ENCODE measurements around the gene HDAC7.
"Not testable (repeated sequence)": the region's sequence is repeated elsewhere in the genome, so short reads cannot be mapped to it uniquely, and the experiment has no call there.

HDAC7 gene

DNA sequence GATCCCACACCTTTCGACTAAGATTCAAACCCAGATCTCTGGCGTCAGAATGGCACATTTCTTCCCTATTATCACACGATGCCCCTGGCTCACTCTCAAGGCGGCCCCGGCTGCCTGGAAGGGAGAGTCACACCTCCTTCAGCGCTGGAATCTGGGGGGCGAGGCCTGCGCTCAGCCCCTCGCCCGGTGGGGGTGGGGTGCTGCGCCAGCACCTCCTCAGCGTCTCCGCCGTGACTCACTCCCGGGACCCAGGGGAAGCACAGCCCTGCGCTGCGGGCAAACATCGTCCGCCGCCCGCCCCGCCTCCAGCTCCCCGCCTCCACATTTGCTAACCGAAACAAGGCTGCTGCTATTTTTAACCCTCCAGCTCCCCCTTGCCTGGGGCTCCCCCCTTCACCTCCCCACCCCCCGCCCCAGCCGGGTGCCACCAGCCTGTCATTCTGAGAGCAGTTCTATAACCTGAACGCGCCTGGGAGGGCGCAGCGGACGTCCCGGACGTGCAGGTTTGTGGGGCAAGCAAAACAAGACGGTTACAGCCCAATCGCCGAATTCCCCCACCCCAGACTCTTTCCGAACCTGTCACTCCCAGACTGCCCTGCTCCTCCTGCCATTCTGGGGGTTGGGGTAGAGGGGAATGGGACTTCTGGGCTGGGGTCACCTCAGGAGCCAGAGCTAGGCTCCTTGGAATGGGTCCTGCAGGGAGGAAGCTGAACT is 6.7 kb downstream of the HDAC7 start:
- DNase-seq (ENCODE audit: low read depth in 3 of 3) = peak; percentile 86 to 92 (median 90)

DNA sequence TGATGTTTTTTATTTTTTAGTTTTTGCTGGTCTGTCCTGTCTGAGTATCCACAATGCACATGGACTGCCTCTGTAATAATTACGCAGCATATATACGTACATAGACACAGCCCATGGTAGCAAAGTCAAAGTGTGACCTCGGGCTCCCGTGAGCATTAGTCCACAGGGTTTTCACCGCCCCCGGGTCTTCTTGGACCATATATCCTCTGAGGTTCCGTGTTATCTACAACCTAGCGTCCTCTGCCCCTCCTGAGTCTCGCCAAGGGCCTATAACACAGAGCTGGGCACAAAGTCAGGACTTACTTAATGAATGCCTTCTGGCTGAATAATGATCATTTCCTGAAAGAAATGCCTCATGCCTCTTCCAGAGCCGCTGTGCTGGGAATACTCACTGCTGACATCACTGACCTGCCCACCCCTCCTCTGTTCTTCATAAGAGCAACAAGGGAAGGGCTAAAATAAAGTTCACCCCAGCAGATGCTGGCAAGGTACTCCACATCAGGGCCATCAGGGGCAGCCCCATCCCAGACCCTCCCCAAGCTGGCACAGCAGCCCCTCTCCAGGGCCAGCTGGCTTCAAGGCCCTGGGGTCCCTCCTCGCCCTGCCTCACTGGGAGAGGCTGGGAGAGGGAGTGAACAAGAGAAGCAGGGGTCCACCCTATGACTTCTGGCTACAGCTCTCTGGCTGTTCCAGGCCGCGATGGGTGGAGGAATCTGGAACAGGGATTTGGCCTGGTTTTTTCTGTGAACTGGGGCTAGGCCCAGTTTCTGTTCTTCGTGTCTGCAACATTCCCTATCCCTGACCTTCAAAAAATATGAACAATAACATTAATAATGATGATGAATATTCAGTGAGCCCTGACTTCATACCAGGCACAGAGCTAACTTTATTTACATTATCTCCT is 7.9 kb downstream of the HDAC7 start:
- DNase-seq (ENCODE audit: low read depth in 3 of 3) = no peak

DNA sequence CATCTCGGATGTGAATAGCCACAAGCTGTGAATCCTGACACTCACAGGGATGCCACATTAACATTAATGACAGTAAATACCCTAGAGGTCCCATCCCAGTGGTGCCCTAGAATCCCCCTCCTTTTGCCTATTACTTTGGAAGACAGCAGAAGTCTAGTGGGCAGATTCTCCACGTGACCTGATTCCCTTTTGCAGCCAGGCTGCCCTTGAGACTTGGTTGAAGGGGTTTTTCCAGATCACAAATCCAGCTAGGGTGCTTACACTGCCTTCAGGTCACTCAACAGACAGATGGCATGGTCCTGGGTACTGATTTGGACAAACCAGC is 8.7 kb downstream of the HDAC7 start:
- DNase-seq (ENCODE audit: low read depth in 3 of 3) = no peak

DNA sequence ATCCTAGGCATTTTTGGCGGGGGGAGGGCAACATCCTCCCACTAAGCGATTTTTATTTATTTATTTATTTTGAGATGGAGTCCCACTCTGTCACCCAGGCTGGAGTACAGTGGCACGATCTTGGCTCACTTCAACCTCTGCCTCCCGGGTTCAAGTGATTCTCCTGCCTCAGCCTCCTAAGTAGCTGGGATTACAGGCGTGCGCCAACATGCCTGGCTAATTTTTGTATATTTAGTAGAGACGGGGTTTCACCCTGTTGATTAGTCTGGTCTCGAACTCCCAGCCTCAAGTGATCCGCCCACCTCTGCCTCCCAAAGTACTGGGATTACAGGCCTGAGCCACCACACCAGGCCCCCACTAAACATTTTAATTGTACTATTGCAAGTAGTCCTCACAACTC is 10.2 kb downstream of the HDAC7 start:
- DNase-seq (ENCODE audit: low read depth in 3 of 3) = not testable (repeated sequence)

DNA sequence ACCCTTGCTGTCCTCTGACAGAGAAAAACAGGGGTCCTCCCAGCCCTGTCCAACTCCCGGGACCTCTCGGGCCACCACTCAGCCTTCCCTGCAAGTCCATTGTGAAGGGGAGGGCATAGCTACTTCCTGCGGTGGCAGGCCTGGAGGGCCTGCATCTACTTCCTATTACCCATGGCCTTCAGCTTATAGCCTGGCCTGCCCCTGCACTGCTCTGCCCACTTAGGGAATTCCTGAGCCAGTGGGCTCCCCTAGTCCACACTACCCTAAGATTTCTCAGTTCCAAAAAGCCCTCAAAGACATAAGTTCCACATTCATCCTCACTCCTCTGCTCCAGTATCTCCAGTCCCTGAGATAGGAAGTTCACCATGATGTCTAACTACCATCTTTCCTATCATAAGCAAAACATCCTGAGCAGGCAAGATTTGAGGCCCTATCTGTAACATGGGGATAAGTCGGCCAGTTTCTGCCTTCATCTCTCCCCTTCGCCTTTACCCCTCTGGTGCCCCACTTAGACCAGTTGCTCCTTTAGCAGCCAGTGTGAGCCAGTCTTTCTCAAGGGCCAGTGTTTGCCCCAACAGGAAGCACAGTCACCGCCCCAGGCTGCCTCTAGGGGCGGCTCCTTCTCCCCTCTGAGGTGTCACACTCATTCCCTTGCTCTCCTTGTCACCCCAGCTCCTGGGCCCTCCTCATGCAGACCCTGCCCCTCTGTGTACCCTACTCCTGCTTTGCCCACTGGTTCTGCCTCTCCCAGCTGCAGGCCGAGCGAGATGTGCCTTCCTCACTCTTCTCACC is 10.9 kb downstream of the HDAC7 start:
- DNase-seq (ENCODE audit: low read depth in 3 of 3) = no peak

DNA sequence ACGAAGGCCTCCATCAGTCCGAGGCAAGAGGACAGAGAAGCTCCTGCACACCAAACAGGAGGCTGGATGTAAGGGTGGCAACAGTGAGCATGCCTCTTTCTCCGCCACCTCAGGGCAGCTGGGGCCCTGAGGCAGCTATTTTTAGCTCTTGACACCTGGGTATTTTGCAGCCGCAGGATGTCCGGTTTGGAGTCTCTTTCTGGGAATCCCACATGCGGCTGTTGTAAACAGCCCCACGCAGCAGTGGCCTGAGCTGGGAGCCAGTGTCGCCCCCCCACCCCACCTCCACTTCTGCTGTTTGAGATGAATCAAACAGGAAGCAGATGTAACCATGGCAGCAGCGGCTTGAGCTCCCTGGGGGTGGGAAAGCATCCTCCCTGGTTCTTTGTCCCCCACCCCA is 11.7 kb downstream of the HDAC7 start:
- peak in 2 of 3 experiments; percentile 51 to 70 for DNase-seq (ENCODE audit: low read depth in 3 of 3)

DNA sequence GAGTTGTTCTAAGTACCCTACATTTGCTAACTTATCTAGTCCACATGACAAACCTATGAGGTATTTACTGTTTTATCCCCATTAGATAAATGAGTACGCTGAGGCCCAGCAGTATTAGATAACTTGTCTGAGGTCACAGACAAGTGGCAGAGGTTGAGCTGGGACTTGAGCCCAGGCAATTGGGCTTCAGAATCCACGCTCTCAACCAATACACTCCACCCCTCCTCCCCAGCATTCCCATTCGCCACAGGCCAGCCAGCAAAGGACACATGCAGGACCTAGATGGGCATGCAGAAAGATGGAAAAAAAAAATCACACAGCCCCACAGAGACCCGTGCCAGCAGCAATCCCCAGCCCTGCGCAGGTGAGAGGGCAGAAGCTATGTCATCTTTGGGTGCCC is 12.4 kb downstream of the HDAC7 start:
- DNase-seq (ENCODE audit: low read depth in 3 of 3) = no peak

DNA sequence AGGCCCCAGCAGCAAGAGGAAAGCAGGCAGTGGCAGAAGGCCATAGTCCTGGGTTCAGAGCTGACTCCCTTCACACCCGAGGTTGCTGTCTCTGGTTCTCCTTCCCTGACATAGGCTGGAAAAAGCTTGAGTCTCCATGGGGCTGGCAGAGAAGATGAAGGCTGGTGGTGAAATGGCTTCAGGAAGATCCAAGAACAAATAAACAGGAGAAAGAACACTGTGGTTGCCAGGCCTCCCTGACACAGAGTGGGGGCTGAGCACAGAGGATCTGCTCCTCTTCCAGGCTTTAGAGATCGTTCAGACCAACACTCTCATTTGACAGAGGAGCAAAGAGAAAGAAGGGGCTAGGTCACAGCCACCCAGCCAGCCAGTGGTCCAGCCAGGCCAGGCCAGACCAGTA is 14.3 kb downstream of the HDAC7 start:
- DNase-seq (ENCODE audit: low read depth in 3 of 3) = no peak

DNA sequence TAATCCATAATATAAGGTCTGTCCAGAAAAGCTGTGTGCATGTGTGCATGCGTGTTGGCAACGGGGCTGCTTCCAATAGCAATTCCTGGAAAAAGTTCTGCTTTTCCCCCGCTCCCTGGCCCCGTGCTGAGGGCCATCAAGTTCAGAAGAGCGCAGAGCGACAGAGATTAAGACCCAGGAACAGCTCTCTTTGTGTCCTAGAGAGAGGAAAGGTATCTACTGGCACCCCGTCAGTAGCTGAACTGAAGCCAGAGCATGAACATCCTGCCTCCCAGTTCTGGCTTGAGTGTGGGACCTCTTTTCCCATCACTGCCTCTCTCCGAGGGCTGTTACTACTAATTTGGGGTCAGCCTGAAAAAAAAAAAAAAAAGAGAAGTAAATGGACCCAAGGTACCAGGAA is 15.5 kb downstream of the HDAC7 start:
- DNase-seq (ENCODE audit: low read depth in 3 of 3) = no peak

DNA sequence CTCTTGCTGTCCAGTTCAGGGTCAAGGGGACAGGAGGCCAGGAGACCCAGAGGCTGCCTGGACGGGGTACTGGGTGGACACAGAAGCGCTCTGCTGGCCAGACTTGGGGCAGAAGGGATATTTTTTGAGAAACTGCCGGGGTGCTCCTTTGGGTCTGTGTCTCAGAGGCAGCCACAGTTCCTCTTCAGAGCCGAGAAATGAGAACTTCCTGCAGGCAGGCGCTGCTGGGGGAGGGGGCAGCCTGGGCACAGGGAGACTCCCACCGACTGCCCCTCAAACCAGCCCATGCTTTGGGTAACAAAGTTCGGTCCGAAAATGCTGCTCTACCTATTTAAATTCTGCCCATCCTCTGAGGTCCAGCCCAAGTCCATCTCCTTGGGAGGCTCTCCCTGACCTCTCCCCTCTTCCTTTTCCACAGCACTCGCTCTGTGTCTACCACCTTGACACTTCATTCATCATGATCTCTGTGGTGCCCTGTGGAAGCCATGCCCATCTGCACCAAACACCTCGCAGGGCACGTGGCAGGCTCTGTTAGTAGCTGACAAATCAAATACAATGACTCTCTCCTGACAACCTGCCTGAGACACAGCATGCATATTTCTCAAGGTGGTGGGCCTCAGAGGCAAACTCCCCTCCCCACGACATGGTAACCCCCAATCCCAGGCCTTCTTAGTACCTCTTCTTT is 16.4 kb downstream of the HDAC7 start:
- no peak for DNase-seq (ENCODE audit: low read depth in 3 of 3)

DNA sequence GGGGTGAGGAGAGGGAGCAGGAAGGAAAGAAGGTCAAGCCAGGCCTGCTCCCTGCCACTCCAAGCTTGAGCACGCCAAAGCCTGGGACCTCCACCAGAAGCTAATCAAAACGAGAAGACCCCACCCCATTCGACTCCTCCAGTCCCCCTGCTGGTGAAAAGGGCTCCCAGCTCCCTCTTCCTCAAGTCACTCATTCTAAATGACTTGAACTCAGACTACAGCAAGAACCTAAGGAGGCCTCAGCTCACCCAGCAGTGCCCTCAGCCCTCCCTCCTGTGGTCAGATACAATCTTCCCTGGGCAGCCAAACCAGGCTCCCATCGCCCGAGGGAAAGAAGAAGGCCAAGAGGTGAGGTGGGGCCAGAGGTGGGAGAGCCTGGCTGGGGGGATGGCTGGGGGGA is 17.4 kb downstream of the HDAC7 start:
- DNase-seq (ENCODE audit: low read depth in 3 of 3) = no peak

DNA sequence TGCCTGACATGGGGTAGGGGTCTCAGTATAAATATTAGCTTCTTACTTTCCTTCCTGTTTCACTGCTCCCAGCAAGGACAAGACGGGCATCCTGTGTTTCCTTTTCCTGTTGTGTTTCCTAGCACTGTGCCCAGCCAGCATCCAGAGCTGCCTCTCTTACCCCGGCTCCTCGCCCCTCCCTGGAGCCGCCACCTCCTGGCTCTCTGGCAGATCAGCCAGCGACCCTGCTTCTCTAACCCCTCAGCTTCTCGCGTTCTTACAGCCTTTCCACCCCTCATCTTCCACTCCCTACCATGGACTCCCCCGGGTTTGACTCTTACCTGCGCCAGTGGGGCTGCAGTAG is 17.8 kb downstream of the HDAC7 start:
- no peak for DNase-seq (ENCODE audit: low read depth in 3 of 3)

DNA sequence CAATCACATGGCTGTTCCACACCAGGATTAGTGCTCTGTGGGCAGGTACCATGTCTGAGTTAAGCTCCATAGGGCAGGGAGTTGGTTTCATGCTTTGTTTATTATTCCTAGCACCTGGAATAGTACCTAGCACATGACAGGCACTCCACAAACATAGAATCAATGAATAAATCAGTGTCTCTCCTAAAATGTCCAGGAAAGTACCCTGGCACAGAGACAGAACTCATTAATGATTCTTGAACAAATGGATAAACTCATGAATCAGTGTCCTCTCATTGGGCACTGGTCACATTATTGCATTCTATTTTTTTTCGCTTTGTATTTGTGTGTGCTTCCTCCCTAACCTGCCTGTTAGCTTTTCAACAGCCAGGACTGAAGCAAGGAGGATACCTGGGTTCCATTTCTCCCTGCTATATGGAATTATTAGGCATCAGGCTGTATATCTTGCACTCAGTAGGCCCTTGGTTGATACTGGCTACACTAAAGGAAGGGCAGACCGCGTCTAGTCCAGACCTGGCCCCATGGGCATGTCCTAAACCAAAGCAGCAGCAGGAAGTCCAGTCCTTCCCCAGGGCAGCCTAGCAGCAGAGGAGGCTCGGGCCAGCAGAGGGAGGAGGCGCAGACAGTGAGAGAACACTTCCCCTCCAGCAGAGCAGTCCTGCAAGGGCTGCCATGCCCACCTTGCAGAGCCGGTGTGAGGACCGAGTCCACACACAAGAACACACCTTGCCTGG is 18.4 kb downstream of the HDAC7 start:
- no peak for DNase-seq (ENCODE audit: low read depth in 3 of 3)

DNA sequence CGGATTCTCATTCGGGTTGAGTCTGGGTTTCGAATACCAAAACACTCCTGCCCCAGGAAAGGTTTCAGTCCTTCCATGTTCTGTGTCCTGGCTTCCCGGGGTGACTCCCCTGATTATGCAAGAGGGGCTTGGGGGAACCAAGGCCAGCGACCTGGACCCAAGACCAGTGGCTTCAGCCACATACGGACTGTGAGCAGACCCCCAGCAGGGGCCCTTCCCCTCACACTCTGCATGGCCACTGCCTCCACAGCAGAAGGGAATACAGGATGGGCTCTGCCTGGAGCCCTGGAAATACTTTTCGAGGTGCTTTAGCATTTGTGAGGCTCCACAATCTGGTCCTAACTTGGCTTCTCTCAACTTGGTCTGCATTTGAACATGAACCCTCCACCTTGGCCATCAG is 19.1 kb downstream of the HDAC7 start:
- no peak for DNase-seq (ENCODE audit: low read depth in 3 of 3)

DNA sequence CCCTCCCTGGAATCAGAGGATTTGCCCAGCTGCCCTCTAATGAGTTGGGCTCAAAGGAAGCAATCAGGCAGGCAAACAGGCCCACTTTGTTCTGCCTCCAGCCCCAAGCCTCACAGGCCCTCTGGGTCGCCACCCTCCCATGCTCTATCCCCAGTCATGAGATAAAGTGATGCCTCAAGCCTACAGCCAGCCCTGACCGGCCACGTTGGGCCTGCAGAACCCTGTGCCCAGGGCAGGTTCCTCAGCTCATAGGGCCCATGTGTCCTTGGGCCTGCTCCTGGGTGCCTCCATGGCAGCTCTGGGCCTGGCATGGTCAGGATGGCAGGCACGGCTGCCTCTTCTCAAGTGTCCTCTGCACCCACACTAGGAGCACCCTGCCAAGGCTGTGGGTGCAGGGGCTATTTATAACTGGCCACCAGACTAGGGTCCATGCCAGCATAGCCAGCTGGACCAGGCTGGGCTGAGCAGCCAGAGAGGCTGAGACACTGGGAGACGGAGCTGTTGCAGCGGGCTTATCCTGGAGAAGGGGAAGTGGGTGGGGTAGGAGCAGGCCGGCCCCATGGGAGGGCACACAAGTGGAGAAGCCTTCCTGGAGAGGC is 20.2 kb downstream of the HDAC7 start:
- DNase-seq (ENCODE audit: low read depth in 3 of 3) = no peak

DNA sequence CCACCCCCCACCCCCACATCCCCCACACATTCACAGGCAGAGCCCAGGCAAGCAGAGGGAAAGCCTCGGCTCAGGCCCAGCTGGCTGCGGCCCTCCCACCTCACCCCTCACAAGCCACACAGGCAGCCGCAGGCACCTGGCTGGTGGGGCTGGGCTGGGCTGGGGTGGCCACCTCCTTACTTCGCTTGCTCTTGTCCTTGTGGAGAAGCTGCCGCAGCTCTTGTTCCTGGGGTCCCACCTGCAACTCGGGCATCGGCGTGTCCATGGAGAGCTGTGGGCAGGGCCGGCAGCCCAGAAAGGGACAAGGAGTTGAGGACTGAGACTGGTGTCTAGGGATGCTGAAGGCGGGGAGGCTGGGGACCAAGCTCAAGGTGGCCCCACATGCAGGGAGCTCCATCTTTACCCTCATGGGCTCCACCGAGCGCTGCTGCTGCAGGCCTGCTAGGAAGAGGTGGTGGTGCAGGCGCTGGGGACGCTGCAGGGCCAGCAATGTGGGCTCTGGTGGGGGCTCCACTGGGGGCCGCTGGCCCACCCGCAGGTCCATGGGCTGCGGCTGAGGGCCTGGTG is 21.2 kb downstream of the HDAC7 start:
- DNase-seq (ENCODE audit: low read depth in 3 of 3) = no peak

DNA sequence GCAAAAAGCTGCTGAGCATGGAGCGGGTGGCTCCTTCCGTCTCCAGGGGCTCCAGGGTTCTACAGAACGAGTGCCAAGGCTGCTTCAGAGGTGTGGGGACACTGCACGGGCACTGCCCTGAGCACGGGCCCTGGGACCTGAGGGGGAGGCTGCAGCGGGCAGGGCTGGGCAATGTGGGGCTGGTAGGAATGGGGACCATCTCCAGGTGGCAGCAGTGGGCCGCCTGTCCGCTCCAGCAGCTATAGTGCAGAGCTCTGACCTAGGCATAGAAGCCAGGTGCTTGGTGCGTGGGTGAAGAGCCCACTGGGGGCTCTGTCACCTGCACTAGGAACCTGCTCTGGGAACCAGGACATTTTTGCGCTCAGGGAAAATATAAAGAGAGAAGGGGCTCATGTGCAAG is 22.3 kb downstream of the HDAC7 start:
- DNase-seq (ENCODE audit: low read depth in 3 of 3) = no peak

DNA sequence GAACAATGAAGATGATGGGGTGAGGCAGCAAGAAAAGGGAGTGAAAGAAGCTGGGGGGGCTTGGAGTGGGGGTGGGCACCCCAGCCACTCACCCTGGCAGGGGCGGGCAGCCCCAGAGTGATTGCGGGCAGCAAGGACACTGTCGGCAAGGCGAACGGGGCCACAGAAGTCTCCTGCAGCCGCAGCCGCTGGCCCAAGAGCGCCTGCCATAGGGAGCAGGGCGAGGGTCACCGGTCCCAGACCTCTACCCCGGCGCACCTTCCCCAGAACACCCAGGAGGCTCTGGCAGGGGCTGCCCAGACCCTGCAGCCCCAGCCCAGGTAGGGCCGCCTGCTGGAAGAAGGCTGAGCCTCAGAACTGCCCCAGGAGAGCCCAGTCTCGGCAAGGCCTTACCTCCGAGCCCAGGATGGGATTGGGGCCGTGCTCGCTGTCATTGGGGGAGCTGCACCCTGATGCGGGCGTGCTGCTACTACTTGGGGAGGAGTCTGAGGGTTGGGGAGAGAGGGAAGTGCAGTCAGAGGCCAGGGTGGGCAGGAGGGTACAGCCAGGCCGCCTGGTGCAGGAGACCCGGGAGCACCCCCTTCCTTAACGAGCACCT is 23.8 kb downstream of the HDAC7 start:
- no peak for DNase-seq (ENCODE audit: low read depth in 3 of 3)

DNA sequence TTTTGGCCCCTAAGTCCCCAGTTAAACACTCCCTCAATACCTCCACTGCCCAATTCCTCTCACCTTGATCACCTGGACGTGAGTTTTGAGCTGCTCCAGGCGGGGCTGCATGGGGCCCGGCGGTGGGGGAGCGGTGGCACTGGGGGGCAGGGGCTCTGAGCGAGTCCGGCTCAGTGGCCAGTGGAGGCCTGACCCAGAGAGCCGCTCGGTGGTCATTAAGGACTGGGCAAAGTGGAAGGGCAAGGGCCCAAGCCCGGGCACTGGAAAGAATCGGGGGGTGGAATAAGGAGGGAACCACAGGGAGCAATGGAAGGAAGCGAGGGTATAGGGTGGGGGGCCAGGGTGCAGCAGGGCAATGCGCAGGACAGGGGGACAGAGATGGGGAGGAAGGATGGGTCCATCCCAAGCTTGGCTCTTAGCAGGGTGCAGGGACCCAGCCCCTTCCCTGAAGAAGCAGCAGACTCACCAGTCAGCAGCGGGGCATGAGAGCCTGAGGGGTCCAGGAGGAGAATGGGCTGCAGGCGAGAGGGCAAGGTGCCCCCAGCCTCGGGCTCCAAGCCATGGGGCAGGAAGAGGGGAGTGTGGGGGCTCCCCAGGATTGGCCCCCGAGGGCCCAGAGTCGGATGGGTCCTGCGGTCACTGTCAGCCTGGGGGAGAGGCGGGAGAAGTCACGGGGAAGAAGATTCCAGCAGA is 24.4 kb downstream of the HDAC7 start:
- no peak for DNase-seq (ENCODE audit: low read depth in 3 of 3)

DNA sequence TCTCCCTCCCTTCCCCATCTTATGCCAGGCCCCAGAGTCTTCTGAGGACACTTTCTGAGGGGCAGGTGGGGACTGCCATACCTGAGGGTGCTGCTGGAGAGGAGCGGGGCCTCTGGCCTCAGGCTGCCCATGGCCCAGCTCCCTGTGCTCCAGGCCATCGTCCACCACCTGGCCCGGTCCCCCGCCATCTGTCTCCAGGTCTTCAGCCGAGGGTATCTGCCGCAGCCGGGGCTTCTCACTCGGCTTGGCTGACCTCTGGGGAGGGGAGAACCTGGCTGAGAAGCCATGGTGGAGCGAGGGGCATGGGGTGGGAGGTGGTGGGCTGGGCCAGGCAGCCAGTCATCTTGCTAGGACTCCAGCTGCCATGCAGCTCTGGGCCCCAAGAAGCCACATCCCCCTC is 25.0 kb downstream of the HDAC7 start:
- DNase-seq (ENCODE audit: low read depth in 3 of 3) = no peak
